ENCODE results near the gene ZBED6. TPM values are rescaled to one million over a fixed set of nuclear protein-coding genes. Genes with fewer than 3 reads are reported as not detected.
"Not testable (repeated sequence)": the region's sequence is repeated elsewhere in the genome, so short reads cannot be mapped to it uniquely, and the experiment has no call there.

The ZBED6 gene, protein sequence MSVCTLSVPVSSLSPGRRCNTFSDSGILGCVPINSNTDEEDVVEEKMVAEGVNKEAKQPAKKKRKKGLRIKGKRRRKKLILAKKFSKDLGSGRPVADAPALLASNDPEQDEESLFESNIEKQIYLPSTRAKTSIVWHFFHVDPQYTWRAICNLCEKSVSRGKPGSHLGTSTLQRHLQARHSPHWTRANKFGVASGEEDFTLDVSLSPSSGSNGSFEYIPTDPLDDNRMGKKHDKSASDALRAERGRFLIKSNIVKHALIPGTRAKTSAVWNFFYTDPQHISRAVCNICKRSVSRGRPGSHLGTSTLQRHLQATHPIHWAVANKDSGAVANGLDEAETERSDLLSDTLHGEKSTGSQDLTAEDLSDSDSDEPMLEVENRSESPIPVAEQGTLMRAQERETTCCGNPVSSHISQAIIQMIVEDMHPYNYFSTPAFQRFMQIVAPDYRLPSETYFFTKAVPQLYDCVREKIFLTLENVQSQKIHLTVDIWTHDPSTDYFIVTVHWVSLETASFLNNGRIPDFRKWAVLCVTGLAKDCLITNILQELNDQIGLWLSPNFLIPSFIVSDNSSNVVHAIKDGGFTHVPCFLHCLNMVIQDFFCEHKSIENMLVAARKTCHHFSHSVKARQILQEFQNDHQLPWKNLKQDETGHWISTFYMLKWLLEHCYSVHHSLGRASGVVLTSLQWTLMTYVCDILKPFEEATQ (N-terminal part only)
- total RNA-seq: 10.0 and 21.8 TPM in 2 replicates

DNA sequence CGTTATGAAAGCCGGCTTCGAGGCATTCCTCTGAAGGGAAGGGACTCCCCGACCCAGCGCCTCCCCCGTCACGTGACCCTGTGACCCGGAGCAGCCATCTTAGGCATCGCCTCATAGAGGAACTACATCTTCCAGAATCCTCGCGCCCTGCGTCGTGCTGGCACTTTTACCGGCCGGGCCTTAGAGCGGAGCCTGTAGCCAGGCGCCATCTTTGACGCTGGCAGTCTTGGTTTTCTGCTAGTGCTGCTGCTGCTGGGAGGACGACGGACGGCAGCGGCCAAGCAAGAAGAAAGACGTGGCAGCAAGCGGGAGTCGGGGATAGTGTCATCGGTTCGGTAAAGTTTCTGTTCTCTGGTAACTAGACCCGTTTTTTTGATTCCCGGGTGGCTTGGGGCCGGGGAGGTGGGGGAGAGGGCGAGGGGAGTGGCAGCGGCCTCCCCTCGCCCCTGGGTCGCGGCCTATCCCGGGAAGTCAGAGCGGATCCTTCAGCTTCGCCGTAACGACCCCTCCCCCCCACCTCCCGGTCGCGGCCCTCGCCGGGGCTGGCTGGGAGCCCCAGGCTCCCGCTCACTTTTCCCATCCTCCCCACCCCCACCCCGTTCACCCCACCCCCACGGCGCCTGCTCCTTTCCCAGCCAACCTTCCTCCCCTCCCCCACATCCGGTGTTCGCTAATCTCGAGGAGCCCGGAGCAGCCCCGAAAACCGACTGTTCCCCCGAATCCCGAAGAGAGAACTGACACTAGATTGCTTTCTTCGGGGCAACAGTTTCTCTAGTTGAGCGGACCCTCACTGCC, at the start of gene ZBED6, which contains the start of gene ZC3H11A:
Gene ZBED6 (plus strand): TSS at position 183 of the 795 bp plus-strand sequence. CDS start 1,900 bp downstream, outside the sequence.
Gene ZC3H11A (plus strand): TSS at position 183 of the 795 bp plus-strand sequence. CDS start 21,448 bp downstream, outside the sequence.
- peak; percentile 99 for DNase-seq

GRCh38 chr1:203746281-203746680, 49.1 kb upstream of the ZBED6 start:
- no peak for DNase-seq

- no peak for DNase-seq
Measured at GRCh38 chr1:203751051-203751450, 44.4 kb upstream of the ZBED6 start.

DNA sequence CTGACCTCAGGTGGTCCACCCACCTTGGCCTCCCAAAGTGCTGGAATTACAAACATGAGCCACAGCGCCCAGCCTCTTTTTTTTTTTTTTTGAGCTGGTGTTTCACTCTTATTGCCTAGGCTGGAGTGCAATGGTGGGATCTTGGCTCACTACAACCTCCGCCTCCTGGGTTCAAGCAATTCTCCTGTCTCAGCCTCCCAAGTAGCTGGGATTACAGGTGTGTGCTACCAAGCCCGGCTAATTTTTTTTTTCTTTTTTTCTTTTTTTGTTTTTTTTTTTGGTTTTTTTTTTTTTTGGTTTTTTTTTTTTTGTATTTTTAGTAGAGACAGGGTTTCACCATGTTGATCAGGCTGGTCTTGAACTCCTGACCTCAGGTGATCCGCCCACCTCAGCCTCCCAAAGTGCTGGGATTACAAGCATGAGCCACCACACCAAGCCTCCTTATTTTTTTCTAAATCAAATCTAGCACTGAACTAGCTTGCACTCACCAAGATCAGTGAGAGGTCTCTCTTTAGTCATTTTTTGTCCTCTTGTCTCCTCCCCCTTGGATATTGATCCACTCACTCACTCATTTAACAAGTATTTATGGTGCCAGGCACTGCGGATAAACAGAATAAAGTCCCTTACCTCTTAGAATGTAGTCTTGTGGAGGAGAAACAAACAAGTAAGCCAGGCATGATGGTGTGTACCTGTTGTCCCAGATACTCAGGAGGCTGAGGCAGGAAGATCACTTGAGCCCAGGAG, 43.6 kb upstream of the ZBED6 start:
- DNase-seq: not testable (repeated sequence)

- DNase-seq: no peak
Measured at GRCh38 chr1:203754455-203754864, 41.0 kb upstream of the ZBED6 start.

DNA sequence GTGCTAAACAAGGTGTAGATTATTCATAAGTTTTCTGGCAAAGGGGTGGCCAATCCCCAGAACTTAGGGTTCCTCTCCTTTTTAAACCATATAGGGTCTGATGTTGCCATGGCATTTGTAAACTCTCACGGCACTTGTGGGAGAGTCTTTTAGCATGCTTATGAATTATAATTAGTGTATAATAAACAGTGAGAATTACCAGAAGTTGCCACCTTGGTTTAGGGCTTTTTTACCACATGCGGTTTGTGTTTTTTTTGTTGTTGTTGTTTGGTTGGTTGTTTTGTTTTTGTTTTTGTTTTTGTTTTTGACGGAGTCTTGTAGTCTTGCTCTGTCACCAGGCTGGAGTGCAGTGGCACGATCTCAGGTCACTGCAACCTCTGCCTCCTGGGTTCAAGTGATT, 39.4 kb upstream of the ZBED6 start:
- no peak for DNase-seq

DNA sequence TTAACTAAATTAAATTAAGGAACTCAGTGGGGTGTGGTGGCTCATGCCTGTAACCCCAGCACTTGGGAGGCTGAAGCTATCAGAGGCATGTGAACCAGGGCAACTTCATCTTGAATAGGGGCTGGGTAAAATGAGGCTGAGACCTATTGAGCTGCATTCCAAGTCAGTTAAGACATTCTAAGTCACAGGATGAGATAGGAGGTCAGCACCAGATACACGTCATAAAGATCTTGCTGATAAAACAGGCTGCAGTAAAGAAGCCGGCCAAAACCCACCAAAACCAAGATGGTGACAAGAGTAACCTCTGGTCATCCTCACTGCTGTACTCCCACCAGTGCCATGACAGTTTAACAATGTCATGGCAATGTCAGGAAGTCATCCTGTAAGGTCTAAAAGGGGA, 36.7 kb upstream of the ZBED6 start:
- DNase-seq: not testable (repeated sequence)

DNA sequence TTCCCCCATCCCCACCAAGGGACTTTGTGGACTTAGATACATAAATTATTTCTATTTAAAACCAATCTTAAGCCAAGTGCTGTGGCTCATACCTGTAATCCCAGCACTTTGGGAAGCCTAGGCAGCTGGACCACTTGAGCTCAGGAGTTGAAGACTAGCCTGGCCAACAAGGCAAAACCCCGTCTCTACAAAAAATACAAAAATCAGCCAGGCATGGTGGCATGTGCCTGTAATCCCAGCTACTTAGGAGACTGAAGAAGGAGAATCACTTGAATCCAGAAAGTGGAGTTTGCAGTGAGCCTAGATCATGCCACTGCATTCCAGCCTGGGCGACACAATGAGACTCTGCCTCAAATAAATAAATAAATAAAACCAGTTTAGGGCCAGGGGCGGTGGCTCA, 34.9 kb upstream of the ZBED6 start:
- DNase-seq: no peak

- DNase-seq: not testable (repeated sequence)
Measured at GRCh38 chr1:203761958-203762357, 33.5 kb upstream of the ZBED6 start.

GRCh38 chr1:203763505-203763904, 31.9 kb upstream of the ZBED6 start:
- DNase-seq: no peak

- no peak for DNase-seq
Measured at GRCh38 chr1:203764105-203765028, 31.1 kb upstream of the ZBED6 start.

DNA sequence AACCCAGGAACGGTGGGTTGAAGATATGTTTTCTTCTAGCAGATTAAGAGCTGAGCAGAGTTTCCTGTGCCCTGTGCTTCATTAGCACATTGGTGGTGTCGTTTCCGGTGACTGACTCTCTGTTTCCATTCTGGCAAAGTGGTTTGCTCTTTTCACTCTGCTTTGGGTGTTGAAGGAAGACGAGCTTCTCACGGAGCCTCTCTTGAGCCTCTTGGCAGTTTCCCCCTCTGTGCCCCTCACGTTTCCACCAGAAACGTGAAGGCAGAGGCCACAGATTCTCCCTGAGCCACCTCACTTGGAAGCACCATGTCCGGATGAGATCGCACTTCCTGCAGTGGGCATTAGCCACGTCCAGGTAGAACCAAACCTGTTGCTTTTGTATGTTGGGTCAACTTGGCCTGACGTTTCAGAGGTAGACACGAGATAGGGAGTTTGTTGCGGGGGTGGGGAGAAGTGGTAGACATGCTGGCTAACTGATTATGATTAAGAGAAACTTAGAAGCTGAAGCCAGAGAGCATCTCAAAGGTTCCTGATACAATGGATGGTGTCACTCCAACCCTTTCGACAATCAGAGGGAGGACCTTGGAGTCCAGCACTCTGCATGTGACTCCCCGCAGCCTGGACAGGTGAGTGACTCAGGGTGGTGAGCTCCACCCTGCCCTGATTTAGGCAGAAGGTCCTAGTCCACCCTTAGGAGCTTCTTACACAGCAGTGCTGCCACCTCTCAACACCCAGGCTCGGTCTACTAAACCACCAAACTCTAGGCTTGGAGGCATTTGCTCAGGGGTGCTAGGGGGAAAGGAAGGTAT, 30.2 kb upstream of the ZBED6 start, which contains the start of gene LAX1:
Gene LAX1 (plus strand): TSS at position 155 of the 809 bp plus-strand sequence. CDS start 383 bp downstream, at position 538.
- peak; percentile 78 for DNase-seq

GRCh38 chr1:203768256-203768655, 27.2 kb upstream of the ZBED6 start:
- no peak for DNase-seq

DNA sequence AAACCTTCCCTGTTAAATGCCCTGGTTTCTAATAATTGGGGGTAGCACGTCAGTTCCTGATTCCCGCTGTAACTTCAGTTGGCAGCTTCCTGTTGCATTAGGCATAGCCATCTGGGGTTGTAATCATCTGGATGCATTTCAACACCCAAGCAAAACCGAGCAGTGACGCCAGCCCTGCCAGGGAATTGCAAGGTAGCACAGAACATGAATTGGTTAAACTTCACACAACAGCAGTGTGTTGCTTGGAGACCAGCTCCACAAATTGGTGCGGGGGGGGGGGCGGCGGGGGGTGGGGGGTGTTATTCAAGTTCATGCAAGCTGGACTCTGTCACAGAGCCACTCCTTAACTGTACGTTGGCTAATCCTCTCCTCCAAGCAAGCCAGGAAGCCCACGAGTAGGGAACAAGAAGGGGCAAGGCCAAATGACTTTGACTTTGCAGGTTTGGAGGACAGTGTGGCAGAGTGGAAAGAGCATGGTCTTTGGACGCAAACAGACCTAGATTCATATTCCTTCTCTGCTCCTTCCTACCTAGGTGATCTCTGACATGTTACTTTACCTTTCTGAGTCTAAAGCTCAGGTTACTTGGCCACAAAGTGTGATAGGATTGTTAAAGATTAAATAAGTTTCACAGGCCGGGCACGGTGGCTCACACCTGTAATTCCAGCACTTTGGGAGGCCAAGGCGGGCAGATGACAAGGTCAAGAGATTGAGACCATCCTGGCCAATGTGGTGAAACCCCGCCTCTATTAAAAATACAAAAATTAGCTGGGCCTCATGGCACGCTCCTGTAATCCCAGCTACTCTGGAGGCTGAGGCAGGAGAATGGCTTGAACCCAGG, 25.7 kb upstream of the ZBED6 start:
- peak; percentile 91 for DNase-seq

DNA sequence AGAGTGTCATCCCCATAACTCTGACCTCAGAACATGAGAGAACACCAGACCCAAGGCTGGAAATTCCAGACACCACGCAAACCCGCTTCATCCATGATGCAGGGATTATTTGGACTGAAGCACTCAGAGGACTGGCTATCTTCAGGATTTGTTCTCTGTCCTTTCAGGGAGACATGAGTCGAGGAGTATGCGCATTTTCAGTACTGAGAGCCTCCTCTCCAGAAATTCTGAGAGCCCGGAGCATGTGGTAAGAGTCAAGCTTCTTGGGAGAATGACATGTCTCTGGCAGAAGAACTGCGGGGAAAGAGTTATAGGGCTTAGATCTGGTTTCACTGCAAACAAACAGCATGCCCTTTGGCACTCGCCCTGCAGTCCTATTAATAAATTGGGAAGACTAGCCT, 23.5 kb upstream of the ZBED6 start:
- DNase-seq: no peak

DNA sequence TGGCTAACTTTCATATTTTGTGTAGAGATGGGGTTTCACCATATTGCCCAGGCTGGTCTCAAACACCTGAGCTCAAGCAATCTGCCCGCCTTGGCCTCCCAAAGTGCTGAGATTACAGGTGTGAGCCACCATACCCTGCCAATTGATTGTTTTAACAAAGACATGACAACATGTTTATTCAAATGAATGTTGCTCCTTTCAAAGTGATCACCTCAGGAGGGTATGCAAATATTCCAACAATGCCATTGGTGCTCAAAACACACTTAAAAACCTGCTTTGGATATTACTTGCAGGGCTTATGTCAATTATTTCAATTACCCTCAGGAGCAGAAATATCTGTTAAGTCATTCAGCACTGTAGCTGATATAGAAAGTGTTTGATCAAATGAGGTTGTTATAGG, 22.6 kb upstream of the ZBED6 start:
- DNase-seq: no peak

- peak; percentile 52 for DNase-seq
Measured at GRCh38 chr1:203776636-203777035, 18.8 kb upstream of the ZBED6 start.

GRCh38 chr1:203777596-203777995, 17.8 kb upstream of the ZBED6 start:
- DNase-seq: no peak

GRCh38 chr1:203778146-203778545, 17.3 kb upstream of the ZBED6 start:
- DNase-seq: no peak
